NOMO-1 treated with DMSO at 0.1 percent for 48 hours (cell line): Measurements from ENCODE around the gene EPHA6.

Source experiments
- DNase-seq: peaks from one replicate; lab custom pipeline; 2025; ENCODE audit not compliant: unreplicated experiment; lab: John Stamatoyannopoulos, UW

EPHA6 gene

GRCh38 chr3:97764407-97765238 is 950.2 kb downstream of the EPHA6 start, which contains the start of gene ARL6:
Gene ARL6 (plus strand): TSS chr3:97764758. CDS start chr3:97768108, 3,350 bp downstream.
- DNase-seq, result peak; percentile 80

GRCh38 chr3:97765336-97765735 is 950.9 kb downstream of the EPHA6 start:
- no peak for DNase-seq

- no peak for DNase-seq
These were observed 958.5 kb downstream of the EPHA6 start for GRCh38 chr3:97772926-97773325.

GRCh38 chr3:97778152-97778551 is 963.8 kb downstream of the EPHA6 start:
- DNase-seq, result no peak

- peak; percentile 59 for DNase-seq
These were observed 979.1 kb downstream of the EPHA6 start for GRCh38 chr3:97793420-97794019.

GRCh38 chr3:97795951-97796350 is 981.6 kb downstream of the EPHA6 start:
- DNase-seq, result no peak
